Stimulated activated CD8-positive, alpha-beta memory T cell treated with anti-CD3 and anti-CD28 coated beads, Interleukin-15, amount 100 ng/mL, for 24 hours (primary cell): Measurements from ENCODE around the gene ARHGDIG.

Experiments used
- DNase-seq: peaks from one replicate; pipeline ENCODE4 v3.0.0-alpha.2; 2020; ENCODE audit warnings: low read depth

ARHGDIG gene

GRCh38 chr16:281660-282255, 1.4 kb downstream of the ARHGDIG start:
- no peak for DNase-seq

GRCh38 chr16:282491-282890, 2.1 kb downstream of the ARHGDIG start:
- DNase-seq: no peak

GRCh38 chr16:283033-283805, 2.8 kb downstream of the ARHGDIG start, which contains the start of gene PDIA2:
Gene PDIA2 (plus strand): TSS chr16:283164. CDS start chr16:283170, 6 bp downstream.
- no peak for DNase-seq

- DNase-seq: no peak
Observed at GRCh38 chr16:284204-285120, 4.1 kb downstream of the ARHGDIG start.

GRCh38 chr16:285146-286055, 5.0 kb downstream of the ARHGDIG start:
- no peak for DNase-seq

- no peak for DNase-seq
Observed at GRCh38 chr16:286491-287297, 6.3 kb downstream of the ARHGDIG start.

GRCh38 chr16:287298-287811, 7.0 kb downstream of the ARHGDIG start:
- DNase-seq: no peak

GRCh38 chr16:287981-288920, 7.9 kb downstream of the ARHGDIG start:
- DNase-seq: no peak

GRCh38 chr16:289395-289997, 9.1 kb downstream of the ARHGDIG start:
- DNase-seq: no peak

GRCh38 chr16:290015-290680, 9.8 kb downstream of the ARHGDIG start:
- DNase-seq: no peak

GRCh38 chr16:290681-291405, 10.5 kb downstream of the ARHGDIG start:
- DNase-seq: no peak

GRCh38 chr16:291539-291938, 11.1 kb downstream of the ARHGDIG start:
- no peak for DNase-seq

- DNase-seq: no peak
Observed at GRCh38 chr16:293043-293775, 12.8 kb downstream of the ARHGDIG start.

GRCh38 chr16:296276-296675, 15.9 kb downstream of the ARHGDIG start:
- DNase-seq: no peak

GRCh38 chr16:296806-297510, 16.6 kb downstream of the ARHGDIG start:
- DNase-seq: no peak

GRCh38 chr16:297832-298231, 17.4 kb downstream of the ARHGDIG start:
- DNase-seq: no peak
